ENCODE data around the gene TPK1. TPM values are rescaled to one million over a fixed set of nuclear protein-coding genes. Genes with fewer than 3 reads are reported as not detected.

Gene TPK1
- total and polyA plus RNA-seq, 2 of the 4 experiments (the other 2 are of a cell fraction), result 0.38 to 1.8 TPM

DNA sequence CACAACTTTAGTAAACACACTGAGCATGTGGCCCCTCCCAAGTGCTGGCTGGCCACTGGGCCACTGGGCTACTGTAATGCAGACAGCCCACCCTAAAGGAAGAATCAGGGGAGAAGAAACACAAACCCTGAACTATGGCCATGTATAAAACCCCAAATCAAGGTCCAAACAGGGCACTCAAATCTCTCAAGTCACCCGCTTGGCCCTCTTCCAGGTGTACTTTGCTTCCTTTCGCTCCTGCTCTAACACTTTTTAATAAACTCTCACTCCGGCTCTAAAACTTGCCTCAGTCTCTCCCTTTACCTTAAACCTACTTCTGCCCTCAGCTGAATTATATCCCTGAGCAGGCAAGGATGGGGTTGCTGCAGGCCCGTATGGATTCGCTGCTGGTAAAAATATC is 72.6 kb downstream of the TPK1 start:
- Histone ChIP-seq H3K79me1 (ENCODE audit: low read depth in 1 of 2, low read length in 2 of 2) (no peaks in the 10 kb centered on the region), H4K20me1 (ENCODE audit: insufficient read depth, low read length) (no peaks in the 10 kb centered on the region), H2BK120ac (ENCODE audit: low read depth, low read length) (no peak overlapping the region), H3K27ac (ENCODE audit: insufficient read depth, low read length) (no peak overlapping the region), H2AK5ac (ENCODE audit: low read depth, low read length) (no peak overlapping the region), H4K91ac (ENCODE audit: insufficient read depth, low read depth, low read length) (no peak overlapping the region), H2BK15ac (ENCODE audit: low read depth, low read length) (no peak overlapping the region), H3K9me1 (ENCODE audit: insufficient read depth, low read length) (no peaks in the 10 kb centered on the region), H2BK20ac (ENCODE audit: low read depth, low read length) (no peak overlapping the region), H3K36me3 (ENCODE audit: control insufficient read depth, insufficient read depth, low read length) (no peaks in the 10 kb centered on the region), H3K4ac (ENCODE audit: low read depth, low read length) (no peak overlapping the region), H3K14ac (replicated peaks; ENCODE audit: low read depth, low read length) (no peak overlapping the region), H3K9me3 (ENCODE audit: control insufficient read depth, insufficient read depth, low read length) (peaks cover 10% of the 10 kb centered on the region; the same call in 1 of the 2 replicates), H4K5ac (ENCODE audit: low read depth, low read length) (no peak overlapping the region), H3K9ac (ENCODE audit: low read depth, low read length) (no peak overlapping the region), H3K4me1 (ENCODE audit: control insufficient read depth, insufficient read depth, low read length) (no peaks in the 10 kb centered on the region), H4K8ac (ENCODE audit: low read depth in 2 of 2, low read length in 2 of 2) (no peak overlapping the region), H3K23ac (ENCODE audit: low read depth, low read length) (no peak overlapping the region), H3K18ac (ENCODE audit: low read depth, low read length) (no peak overlapping the region), H3K27me3 (ENCODE audit: control insufficient read depth, insufficient read depth, low read length) (no peaks in the 10 kb centered on the region), H3K4me2 (ENCODE audit: low read depth, low read length) (no peak overlapping the region), H3K56ac (ENCODE audit: extremely low read depth, insufficient read depth, low read length) (no peak overlapping the region), H2AFZ (replicated peaks; ENCODE audit: low read length, poor library complexity) (no peak overlapping the region), H3K4me3 (ENCODE audit: insufficient read depth, low read depth, low read length) (no peak overlapping the region), H2AK9ac (replicated peaks; ENCODE audit: low read depth, low read length, poor library complexity) (no peak overlapping the region), H2BK5ac (ENCODE audit: low read depth, low read length, poor library complexity, severe bottlenecking) (no peak overlapping the region)
- intact Hi-C loops (cut with micrococcal nuclease) (no loop called here), in situ Hi-C loops (cut with MboI; ENCODE audit: low sequenced_read_pairs) (no loop called here), dilution Hi-C loops (cut with HindIII; ENCODE audit: low sequenced_read_pairs, unreplicated experiment) (no loop called here)
- POLR2A ChIA-PET (ENCODE audit: unreplicated experiment), result no interaction called here
- ATAC-seq (ENCODE audit: low read depth) (no peak), DNase-seq (no peak)
- CTCF ChIA-PET, result no interaction called here
- no CpG with 5 or more reads among the region's 5 CpGs for WGBS, 2 experiments (ENCODE audit: extremely low coverage in 2 of 2, insufficient read length in 1 of 2)
- BruUV-seq (replicated peaks), result no TSS peak
- TF ChIP-seq RCOR1 (IDR thresholded peaks at IDR 0.05; ENCODE audit: insufficient replicate concordance, low read length) (no peak), NFE2L2 (IDR thresholded peaks at IDR 0.05; ENCODE audit: low read depth, low read length) (no peak), POLR2A (IDR thresholded peaks at IDR 0.05; ENCODE audit: low read depth, low read length) (no peak), BHLHE40 (IDR thresholded peaks at IDR 0.05; ENCODE audit: low read depth, low read length) (no peak), RFX5 (IDR thresholded peaks at IDR 0.05; ENCODE audit: low read depth, low read length) (no peak), CEBPB (IDR thresholded peaks at IDR 0.05; ENCODE audit: low read depth, low read length) (no peak), MAFK (IDR thresholded peaks at IDR 0.05; ENCODE audit: low read depth, low read length) (no peak), RAD21 (IDR thresholded peaks at IDR 0.05; ENCODE audit: low read length) (no peak), MXI1 (IDR thresholded peaks at IDR 0.05; ENCODE audit: borderline replicate concordance, low read depth, low read length) (no peak), SMC3 (IDR thresholded peaks at IDR 0.05; ENCODE audit: low read depth, low read length) (no peak), CTCF (conservative IDR thresholded peaks at IDR 0.05; ENCODE audit: low read depth, low read length) (no peak), CHD1 (IDR thresholded peaks at IDR 0.05; ENCODE audit: low read depth, low read length) (no peak), FOS (IDR thresholded peaks at IDR 0.05; ENCODE audit: low read depth, low read length) (no peak), MAZ (IDR thresholded peaks at IDR 0.05; ENCODE audit: borderline replicate concordance, low read depth, low read length) (no peak)
- TF ChIP-seq, protein P1, sequence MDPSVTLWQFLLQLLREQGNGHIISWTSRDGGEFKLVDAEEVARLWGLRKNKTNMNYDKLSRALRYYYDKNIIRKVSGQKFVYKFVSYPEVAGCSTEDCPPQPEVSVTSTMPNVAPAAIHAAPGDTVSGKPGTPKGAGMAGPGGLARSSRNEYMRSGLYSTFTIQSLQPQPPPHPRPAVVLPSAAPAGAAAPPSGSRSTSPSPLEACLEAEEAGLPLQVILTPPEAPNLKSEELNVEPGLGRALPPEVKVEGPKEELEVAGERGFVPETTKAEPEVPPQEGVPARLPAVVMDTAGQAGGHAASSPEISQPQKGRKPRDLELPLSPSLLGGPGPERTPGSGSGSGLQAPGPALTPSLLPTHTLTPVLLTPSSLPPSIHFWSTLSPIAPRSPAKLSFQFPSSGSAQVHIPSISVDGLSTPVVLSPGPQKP (IDR thresholded peaks at IDR 0.05; ENCODE audit: borderline replicate concordance, low read depth, low read length), result no peak
- TF ChIP-seq, protein P2, sequence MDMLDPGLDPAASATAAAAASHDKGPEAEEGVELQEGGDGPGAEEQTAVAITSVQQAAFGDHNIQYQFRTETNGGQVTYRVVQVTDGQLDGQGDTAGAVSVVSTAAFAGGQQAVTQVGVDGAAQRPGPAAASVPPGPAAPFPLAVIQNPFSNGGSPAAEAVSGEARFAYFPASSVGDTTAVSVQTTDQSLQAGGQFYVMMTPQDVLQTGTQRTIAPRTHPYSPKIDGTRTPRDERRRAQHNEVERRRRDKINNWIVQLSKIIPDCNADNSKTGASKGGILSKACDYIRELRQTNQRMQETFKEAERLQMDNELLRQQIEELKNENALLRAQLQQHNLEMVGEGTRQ (IDR thresholded peaks at IDR 0.05; ENCODE audit: low read depth, low read length), result no peak
